HL-60/S4 (cell line): Measurements from ENCODE around the gene CCNB2.

Source experiments
- in situ Hi-C: fragments of 300-500 bp; cut with MboI; formaldehyde crosslinking; loops from 2 replicates; pipeline ENCODE4 v1.14.3; 2022; ENCODE audit warnings: low sequenced_read_pairs

The CCNB2 gene

DNA sequence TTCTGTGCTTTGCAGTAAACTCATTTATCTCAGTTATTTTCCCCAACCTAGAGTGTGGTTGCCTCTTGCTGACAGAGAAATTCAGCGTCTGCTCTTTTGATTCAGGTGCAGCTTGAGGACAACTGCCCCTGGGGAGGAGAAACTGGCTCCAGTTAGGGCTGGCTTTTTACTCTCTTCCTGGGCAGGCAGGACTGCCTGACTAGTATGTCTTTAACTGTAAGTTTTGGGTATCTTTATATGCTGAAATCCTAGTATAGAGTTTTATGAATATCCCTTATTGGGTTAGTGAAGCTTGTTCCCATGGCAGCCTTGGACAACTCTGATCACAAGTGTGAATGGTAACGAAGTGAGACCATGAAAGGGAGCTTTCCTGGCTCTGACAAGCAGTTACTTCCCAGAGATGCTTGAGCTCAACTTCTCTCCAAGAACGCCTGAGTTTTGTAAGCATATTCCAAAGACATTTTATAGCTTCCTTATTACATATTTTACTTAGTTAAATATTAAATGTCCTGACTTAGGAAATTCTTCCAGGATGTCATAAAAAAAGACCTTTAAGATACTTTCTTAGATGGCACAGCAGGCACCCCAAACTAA, 27.1 kb downstream of the CCNB2 start:
- in situ Hi-C loops, result loop anchor here (25.0 kb wide), 1 partner anchor 895 kb away; no protein-coding TSS in a partner anchor

DNA sequence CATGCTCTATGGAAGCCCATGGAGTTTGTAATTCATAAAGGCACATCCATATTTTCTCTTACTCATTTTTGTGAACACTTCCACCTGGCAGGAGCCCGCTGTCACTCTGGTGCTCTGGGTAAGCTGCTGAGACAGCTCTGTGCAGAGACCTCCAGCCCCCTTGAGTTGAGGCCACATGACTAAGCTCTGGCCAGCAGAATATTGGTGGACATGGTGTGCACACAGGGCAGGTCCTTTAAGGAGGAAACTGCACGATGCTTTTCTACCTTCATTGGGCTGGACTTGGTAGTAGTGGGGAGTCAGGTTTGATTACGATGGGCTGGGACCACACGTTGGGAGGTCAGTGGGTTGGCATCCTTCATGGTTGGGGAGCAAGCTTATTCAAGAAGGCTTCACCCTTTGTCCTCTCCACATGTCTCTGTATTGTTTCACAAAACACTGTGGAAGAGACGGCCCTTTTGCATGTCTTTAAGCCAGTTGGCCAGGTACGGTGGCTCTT, 29.0 kb downstream of the CCNB2 start:
- in situ Hi-C loops, result loop anchor here (25.0 kb wide), 1 partner anchor 897 kb away; no protein-coding TSS in a partner anchor

DNA sequence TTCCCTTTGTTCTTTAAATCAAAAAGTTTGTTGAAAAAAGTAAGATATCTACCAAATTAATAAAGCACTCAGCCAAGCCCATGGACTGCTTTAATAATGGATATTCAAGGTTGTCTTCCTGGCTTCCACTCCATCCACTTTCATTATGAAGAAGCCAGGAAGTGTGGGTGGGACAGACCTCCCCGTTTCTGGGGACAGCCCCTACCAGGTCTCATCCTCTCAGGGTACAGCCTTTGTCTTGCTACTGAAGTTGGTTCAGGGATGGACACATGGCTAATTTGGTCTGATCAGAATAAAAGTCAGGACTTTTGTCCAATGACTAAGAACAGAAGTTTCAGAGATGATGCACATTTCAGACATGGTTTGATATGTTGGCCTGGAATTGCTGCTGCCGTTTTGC, 32.6 kb downstream of the CCNB2 start:
- in situ Hi-C loops, result loop anchor here (25.0 kb wide), 1 partner anchor 900 kb away; no protein-coding TSS in a partner anchor

DNA sequence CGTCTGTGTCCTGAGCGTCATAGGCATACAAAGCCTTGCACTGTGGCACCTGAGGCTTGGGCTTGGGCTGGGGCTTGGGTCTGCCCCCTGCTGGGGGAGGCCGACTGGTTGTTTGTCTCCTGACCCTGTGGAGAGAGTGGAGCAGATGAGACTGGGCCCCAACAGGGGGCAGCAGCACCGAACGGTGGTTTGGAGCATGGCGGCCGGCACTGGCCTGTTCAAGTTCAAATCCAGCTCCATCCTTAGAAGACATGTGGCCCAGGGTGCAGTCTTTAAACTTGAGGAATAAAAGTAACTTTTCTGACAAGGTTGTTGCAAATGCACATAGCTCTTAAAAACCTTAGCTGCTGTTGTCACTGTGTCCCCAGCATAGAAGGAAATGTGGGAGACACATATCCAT, 33.3 kb downstream of the CCNB2 start:
- in situ Hi-C loops, result loop anchor here (25.0 kb wide), 1 partner anchor 901 kb away; no protein-coding TSS in a partner anchor

DNA sequence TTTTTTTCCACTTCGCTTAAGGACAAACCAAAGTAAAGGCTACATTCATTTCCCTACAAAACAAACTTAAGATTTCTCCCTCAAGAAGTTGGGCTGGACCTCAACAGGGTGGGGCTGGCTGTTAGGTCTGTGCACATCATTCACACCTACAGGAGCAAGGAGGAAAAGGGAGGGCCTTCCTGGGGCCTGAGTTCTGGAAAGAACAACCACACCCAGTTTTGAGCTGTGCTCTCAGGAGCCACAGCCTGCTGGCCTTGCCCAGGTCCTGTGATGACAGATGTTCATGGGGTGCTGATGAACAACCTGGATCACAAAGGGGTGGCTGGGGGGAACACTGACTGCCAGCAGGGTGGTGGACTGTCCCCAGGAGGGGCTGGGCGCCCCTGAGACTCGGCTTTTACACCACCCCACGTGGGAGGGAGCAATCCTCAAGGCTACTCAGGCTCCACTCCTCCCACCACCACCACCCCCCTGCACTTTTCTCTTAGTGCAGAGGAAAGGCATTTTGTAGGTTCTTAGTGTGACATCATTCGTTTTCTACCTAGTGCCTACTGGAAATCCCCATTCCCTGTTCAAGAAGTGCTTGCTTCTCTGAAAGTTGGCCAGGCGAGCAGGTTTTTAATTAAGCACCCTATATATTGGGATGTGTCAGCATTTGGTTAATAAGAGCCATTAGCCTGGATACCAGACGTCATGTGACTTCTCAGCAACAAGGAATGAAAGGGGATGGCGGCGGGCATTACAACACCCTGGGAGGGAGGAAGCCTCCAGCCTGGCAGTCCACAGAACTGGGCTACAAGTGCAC, 35.7 kb downstream of the CCNB2 start:
- in situ Hi-C loops, result loop anchor here (25.0 kb wide), 1 partner anchor 903 kb away; no protein-coding TSS in a partner anchor

DNA sequence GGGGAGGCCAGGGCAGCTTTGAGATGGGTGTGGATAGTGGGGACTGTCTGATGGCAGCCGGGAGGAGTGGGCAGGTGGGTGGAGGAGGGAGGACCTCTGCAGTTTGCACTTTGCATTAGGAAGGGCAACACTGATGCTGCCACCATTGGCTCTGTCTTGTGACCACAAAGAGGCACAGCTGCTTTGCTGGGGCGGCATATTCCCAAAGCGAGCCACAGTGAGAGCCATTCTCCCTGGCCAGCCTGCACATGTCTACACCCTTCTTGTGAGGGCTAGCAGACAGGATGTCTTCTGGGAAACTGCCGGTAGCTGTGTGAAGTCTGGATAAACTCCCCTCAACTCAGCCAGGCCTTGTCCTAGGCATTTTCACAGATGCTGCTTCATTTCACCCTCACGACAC, 38.3 kb downstream of the CCNB2 start:
- in situ Hi-C loops, result loop anchor here (25.0 kb wide), 1 partner anchor 906 kb away; no protein-coding TSS in a partner anchor

DNA sequence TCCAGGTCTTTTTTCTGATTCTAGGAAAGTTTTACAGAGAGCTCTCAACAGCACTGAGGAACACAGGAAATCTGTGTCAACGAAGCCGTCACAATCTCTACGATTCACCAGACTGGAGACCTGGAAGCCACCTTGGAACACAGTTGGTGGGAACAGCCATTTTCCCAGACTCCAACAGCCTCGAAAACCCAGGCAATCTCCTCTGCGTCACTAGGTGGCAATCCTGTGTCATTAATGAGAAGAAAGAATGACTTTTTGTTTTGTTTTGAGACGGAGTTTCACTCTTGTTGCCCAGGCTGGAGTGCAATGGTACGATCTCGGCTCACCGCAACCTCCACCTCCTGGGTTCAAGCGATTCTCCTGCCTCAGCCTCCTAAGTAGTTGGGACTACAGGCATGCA, 39.6 kb downstream of the CCNB2 start:
- in situ Hi-C loops, result loop anchor here (25.0 kb wide), 1 partner anchor 907 kb away; no protein-coding TSS in a partner anchor

DNA sequence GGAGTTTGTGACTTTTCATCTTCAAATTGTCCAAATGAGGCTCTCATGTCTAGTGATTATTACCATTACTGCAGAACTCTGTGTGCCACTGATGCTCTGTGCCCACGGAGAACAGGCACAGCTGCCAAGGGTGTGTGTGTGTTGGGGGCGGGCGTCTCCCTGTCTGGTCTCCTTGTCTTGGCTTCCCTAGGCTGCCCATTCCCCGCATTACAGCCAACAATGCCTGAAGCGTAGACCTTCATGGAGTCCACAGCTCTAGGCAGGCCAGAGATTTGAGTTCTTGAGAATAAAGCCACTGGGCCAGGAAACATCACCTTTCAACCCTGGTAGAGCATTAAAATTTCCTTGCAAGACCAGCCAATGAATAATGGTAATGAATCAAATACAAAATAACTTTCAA, 42.7 kb downstream of the CCNB2 start:
- in situ Hi-C loops, result loop anchor here (25.0 kb wide), 1 partner anchor 910 kb away; no protein-coding TSS in a partner anchor

DNA sequence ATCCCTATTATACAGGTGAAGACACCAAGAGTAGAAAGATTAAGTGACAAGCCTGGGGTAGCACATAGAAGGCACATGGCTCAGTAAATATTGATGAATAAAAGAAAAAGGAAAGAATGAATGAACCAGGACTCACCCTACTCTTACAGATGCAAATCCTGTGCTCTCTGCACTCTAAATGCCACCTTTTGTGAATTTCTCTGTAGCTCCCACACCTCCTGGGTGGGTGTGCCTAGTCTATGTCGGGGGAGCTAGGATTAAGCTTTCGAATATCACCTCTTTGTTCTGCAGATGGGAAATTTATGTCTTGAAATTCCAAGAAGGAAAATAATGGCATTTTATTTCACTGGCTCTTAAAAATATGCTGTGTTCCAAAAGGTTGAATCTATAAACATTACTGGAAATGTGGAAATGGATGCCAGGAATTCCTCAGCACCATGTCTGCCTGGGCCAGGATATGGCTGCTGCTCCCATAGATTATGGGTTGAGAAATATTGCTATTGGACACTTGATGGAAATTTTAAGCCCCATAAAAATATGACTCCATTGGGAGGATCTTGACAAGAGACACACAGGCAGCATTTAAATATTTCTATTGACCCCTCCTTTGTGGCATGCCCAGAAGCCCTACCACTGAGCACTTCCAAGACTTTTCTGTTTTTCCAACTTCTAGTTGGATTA, 43.3 kb downstream of the CCNB2 start:
- in situ Hi-C loops, result loop anchor here (25.0 kb wide), 1 partner anchor 911 kb away; no protein-coding TSS in a partner anchor

DNA sequence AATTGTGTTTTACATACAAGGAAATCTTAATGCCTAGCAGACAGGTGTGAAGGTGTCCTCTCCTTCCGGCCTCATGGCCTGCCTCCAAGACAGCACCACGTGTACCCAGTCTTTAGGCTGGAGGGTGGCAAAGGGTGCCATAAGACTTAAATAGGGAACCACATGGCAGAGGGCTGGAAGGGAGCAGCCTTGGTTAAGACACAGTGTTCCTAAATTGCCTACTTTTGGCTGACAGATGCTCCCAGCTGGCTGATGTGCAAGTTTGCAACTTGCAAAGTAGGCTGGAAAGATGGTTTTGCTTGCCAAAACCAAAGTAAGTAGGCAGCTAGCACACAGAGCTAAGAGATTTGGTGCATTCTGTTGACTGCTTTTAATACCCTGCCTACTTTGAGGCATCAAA, 45.2 kb downstream of the CCNB2 start:
- in situ Hi-C loops, result loop anchor here (25.0 kb wide), 1 partner anchor 337 kb away; no protein-coding TSS in a partner anchor

DNA sequence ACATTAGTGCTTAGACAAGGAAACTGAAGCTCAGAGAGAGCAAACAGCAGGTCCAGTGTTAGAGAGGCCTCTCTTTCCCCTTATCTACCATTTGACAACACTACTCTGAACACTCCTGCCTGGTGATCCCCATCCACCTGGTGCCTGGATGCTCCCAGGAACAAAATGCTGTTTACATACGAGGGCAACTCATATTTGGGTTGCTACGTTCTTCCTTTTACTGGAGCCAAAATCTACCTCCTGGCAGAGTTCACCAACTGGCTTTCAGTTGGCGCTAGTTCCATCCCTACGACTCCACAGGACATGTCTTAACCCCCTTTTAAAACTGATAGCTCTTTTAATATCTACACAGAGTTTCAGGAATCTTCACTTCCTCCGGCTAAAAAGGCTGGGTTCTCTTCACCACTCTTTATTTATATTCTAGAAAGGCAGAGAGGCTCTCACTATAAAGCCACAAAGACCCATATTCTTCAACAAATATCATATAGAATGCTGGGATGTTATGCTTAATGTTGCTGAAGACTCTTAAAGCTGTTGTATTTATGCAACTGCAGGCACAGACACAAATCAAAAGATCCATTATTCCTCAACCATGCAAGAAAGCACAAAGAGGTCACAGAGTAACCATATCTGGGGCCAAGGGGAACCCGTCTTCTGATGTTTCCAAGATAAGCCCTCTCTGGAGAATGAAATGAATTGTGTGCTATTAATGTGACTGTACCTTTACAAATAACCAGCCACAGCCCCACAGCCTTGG, 47.9 kb downstream of the CCNB2 start:
- in situ Hi-C loops, result loop anchor here (25.0 kb wide), 1 partner anchor 334 kb away; no protein-coding TSS in a partner anchor

DNA sequence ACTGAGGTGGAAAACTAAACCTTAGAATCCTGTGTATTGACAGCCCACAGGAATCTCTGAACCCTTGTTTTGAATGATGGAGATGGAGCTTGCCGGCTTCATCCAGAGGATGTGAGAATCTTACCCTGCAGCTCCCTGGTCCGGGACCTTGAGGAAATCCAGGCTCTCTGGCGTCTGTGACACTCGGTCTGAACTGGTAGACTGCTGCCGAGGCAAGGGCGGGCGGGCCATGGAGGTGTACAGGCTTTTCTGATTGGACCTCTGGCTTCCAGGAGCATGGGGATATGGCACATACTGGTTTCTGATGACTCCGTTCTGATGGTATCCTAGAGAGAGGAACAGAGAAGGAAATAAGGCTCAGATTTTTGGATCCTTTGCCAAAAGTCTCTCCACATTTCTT, 48.5 kb downstream of the CCNB2 start:
- in situ Hi-C loops, result loop anchor here (25.0 kb wide), 1 partner anchor 334 kb away; no protein-coding TSS in a partner anchor

DNA sequence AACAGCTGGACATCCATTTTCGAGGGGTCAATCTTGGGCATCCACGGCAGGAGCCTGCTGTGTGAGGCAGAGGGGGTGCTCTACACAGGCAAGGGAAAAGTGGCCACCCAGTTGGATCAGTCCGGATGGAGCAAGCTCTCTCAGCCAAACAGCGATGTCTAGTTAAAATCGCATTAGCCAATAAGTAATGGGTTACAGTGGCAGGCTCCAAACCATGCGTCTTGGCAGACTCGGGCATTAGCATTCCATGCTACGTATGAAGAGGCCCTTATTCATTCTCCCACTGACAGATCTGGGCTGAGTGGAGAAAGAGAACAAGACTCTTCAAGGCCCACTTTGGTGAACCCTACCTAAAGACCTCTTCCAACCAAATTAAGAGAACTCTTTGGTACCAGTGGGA, 49.3 kb downstream of the CCNB2 start:
- in situ Hi-C loops, result loop anchor here (25.0 kb wide), 1 partner anchor 333 kb away; no protein-coding TSS in a partner anchor

DNA sequence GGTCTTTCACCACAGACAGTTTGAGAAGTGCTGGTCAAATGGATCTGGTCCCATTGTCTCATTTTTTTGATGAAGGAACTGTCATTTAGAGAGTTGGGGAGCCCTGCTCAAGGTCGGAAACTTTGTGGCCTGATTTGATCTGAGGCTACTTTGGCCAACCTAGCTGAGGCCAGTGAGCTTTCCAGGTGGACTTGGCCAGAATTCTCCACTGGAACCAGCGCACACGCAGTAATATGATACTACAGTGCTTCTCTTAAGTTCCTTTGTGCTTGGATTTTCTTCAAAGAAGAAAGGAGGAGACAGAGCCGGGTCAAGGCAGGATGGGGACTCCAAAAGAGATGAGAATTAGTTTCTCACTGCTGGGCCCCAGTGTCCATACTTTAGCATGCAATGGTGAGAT, 50.5 kb downstream of the CCNB2 start:
- in situ Hi-C loops, result loop anchor here (25.0 kb wide), 1 partner anchor 332 kb away; no protein-coding TSS in a partner anchor

DNA sequence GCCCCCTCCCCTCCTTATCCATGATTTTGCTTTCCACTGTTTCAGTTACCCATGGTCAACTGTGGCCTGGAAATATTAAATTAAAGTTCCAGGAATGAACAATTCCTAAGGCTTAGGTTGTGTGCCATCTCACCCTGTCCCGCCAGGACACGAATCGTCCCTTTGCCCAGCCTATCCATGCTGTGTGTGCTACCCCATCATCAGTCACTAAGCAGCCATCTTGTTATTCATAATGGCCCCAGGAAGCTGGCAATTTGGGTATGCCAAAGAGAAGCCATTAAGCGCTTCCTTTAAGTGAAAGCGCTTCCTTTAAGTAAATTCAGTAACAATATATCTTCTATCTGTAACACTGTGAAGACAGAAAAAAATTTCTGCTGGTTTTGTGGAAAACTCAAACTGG, 52.5 kb downstream of the CCNB2 start:
- in situ Hi-C loops, result loop anchor here (25.0 kb wide), 1 partner anchor 330 kb away; no protein-coding TSS in a partner anchor

DNA sequence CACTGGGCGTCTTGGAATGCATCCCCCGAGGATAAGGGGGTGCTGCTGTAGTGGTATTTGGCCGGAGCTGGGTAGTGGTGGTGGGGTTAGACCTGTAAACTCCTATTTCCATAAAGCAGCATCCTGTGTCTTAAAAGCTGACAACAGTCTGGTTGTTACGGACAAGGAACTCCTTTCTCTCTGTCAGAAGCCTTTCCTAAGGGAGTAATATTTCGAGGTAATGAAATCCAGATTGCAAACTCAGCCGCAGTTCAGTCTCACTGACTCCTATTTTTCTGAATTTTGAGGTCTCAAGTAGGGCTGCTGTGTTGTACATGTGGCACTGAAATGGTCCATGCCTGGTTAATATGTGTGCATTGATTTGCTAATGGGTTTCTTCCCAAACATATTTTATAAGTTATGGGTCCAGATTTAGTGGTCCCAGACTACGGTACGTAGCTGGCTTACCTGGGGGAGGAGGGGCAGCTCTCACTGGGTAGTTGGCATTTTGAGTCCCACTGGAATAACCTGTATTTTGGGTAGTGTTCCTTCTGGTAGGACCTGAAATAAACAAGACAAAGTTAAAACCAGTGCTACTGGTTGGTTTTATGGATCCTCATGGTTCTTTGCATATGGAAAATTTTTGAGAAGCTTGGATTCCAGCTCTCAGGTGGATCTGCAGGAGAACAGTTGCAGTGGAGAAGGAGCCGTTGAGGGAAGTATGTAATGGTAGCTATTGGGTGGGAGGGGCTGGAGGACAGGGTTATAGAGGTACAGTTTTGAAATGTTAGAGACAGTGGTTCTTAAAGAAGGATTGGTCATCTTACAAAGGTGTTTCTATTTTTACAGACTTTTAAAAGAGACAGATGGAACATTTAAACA, 53.1 kb downstream of the CCNB2 start:
- in situ Hi-C loops, result loop anchor here (25.0 kb wide), 1 partner anchor 329 kb away; no protein-coding TSS in a partner anchor

DNA sequence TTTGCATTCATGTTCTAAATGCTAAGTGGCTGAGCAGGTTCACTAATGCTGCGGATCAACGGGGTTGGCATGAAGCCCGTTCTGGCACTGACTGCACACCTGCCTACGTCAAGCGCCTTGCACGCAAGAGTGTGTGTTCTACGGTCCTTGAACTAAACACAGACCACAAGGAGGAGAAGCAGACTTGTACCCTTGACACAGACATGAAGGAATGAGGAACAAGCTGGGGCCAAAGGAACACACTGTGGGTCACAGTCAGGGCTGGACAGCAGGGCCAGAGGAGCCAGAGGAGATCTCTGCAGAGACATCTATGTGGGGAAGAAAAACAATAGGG, 53.7 kb downstream of the CCNB2 start:
- in situ Hi-C loops, result loop anchor here (25.0 kb wide), 1 partner anchor 329 kb away; no protein-coding TSS in a partner anchor

DNA sequence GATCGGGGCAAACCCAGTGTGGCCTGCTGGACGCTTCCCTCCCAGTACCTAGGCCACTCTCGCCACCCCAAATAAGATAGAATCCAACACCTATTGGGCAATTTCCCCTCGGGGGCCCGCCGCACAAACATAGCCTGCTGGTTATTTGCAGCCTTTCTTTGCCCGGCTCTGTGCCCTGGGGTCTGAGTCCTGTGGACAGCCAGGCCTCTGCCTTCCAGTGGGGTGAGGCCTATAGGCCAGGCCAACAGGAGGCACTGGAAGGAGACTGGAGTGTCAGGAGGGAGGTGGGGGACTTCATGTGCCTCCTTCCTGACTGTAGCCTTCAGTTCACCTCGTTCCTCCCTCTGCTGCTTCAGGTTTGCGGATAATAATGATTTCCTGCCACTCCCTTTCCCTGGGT, 54.3 kb downstream of the CCNB2 start:
- in situ Hi-C loops, result loop anchor here (25.0 kb wide), 1 partner anchor 328 kb away; no protein-coding TSS in a partner anchor
